CD4-positive, alpha-beta T cell treated with Interleukin-4 for 4 hours (primary cell): ENCODE results near the gene TEX22.
A peak's percentile ranks its signal among the peaks of the same experiment; 100 is the strongest.

ENCODE experiments used
- DNase-seq: peaks from one replicate; pipeline ENCODE4 v3.0.0-alpha.2; 2020

The TEX22 gene

GRCh38 chr14:105367116-105368031 lies 31.0 kb upstream of the TEX22 start:
- no peak for DNase-seq

GRCh38 chr14:105368032-105368417 lies 30.3 kb upstream of the TEX22 start:
- DNase-seq = no peak

- no peak for DNase-seq
These were observed 29.9 kb upstream of the TEX22 start for GRCh38 chr14:105368426-105368825.

GRCh38 chr14:105368910-105369652 lies 29.3 kb upstream of the TEX22 start:
- no peak for DNase-seq

GRCh38 chr14:105369653-105370040 lies 28.7 kb upstream of the TEX22 start:
- DNase-seq = no peak

GRCh38 chr14:105374389-105374788 lies 23.9 kb upstream of the TEX22 start:
- no peak for DNase-seq

- DNase-seq = peak; percentile 25
These were observed 22.7 kb upstream of the TEX22 start for GRCh38 chr14:105375635-105376057.

GRCh38 chr14:105376521-105377440 lies 21.6 kb upstream of the TEX22 start:
- no peak for DNase-seq

GRCh38 chr14:105377555-105378182 lies 20.7 kb upstream of the TEX22 start:
- no peak for DNase-seq

GRCh38 chr14:105378199-105378598 lies 20.1 kb upstream of the TEX22 start:
- DNase-seq = no peak

- no peak for DNase-seq
These were observed 19.3 kb upstream of the TEX22 start for GRCh38 chr14:105378873-105379685.

GRCh38 chr14:105379946-105380345 lies 18.4 kb upstream of the TEX22 start:
- no peak for DNase-seq

- DNase-seq = no peak
These were observed 17.6 kb upstream of the TEX22 start for GRCh38 chr14:105380756-105381155.

GRCh38 chr14:105381446-105382342 lies 16.6 kb upstream of the TEX22 start:
- no peak for DNase-seq

GRCh38 chr14:105382343-105383082 lies 15.8 kb upstream of the TEX22 start:
- DNase-seq = no peak

- DNase-seq = no peak
These were observed 15.1 kb upstream of the TEX22 start for GRCh38 chr14:105383083-105383730.

GRCh38 chr14:105384041-105384557 lies 14.2 kb upstream of the TEX22 start:
- no peak for DNase-seq

- no peak for DNase-seq
These were observed 13.6 kb upstream of the TEX22 start for GRCh38 chr14:105384605-105385321.
